ENCODE results near the gene SHB.

- TF ChIP-seq, protein P1, sequence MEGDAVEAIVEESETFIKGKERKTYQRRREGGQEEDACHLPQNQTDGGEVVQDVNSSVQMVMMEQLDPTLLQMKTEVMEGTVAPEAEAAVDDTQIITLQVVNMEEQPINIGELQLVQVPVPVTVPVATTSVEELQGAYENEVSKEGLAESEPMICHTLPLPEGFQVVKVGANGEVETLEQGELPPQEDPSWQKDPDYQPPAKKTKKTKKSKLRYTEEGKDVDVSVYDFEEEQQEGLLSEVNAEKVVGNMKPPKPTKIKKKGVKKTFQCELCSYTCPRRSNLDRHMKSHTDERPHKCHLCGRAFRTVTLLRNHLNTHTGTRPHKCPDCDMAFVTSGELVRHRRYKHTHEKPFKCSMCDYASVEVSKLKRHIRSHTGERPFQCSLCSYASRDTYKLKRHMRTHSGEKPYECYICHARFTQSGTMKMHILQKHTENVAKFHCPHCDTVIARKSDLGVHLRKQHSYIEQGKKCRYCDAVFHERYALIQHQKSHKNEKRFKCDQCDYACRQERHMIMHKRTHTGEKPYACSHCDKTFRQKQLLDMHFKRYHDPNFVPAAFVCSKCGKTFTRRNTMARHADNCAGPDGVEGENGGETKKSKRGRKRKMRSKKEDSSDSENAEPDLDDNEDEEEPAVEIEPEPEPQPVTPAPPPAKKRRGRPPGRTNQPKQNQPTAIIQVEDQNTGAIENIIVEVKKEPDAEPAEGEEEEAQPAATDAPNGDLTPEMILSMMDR (IDR thresholded peaks at IDR 0.05; ENCODE audit: low read length), result no peak
- TF ChIP-seq EZH2phosphoT487 (IDR thresholded peaks at IDR 0.05; ENCODE audit: low read length) (no peak), EZH2 (optimal IDR thresholded peaks at IDR 0.05; ENCODE audit: low read depth, low read length) (no peak)
These were observed 29.7 kb downstream of the SHB start for GRCh38 chr9:38039090-38039906.
